K562 (cell line): ENCODE data around the gene HAPLN2. TPM values are rescaled to one million over a fixed set of nuclear protein-coding genes. Genes with fewer than 3 reads are reported as not detected.

Source experiments
- ADNP ChIP-seq: fragments of 200-800 bp; sonication (Bioruptor generic); IDR thresholded peaks from 2 replicates; pipeline ENCODE4 v1.6.1; 2016; ENCODE audit warnings: missing genetic modification characterization, missing compliant biosample characterization
- E2F1 ChIP-seq: sonication (generic); formaldehyde crosslinking; IDR thresholded peaks from 2 replicates; pipeline ENCODE4 v1.8.1; 2023; ENCODE audit warnings: mild to moderate bottlenecking, missing genetic modification reagents, moderate library complexity
- E2F3 ChIP-seq: fragments of 250-450 bp; sonication (Bioruptor Pico); IDR thresholded peaks from 2 replicates; pipeline ENCODE4 v1.4.0; 2020; ENCODE audit warnings: mild to moderate bottlenecking
- FOSL1 ChIP-seq: fragments of 200-800 bp; sonication (Bioruptor generic); conservative IDR thresholded peaks from 2 replicates; pipeline ENCODE4 v1.6.1; 2016; ENCODE audit warnings: missing genetic modification characterization, missing compliant biosample characterization
- FOXK1 ChIP-seq: sonication (generic); formaldehyde crosslinking; IDR thresholded peaks from 2 replicates; pipeline ENCODE4 v1.8.0; 2022; ENCODE audit warnings: missing genetic modification reagents, mild to moderate bottlenecking, borderline replicate concordance
- HIVEP1 ChIP-seq: fragments of 250-450 bp; sonication (Bioruptor Pico); IDR thresholded peaks from 2 replicates; pipeline ENCODE4 v1.4.0; 2020; ENCODE audit warnings: mild to moderate bottlenecking
- IFI16 ChIP-seq: fragments of 250-450 bp; sonication (Bioruptor Pico); IDR thresholded peaks from 2 replicates; pipeline ENCODE4 v2.1.2; 2022; ENCODE audit warnings: mild to moderate bottlenecking, inconsistent platforms
- KDM2B ChIP-seq: fragments of 250-450 bp; sonication (Bioruptor Pico); IDR thresholded peaks from 2 replicates; pipeline ENCODE4 v1.8.0; 2021; ENCODE audit warnings: mild to moderate bottlenecking, moderate library complexity
- PCBP1 ChIP-seq: fragments of 200-400 bp; formaldehyde crosslinking; IDR thresholded peaks from 2 replicates; pipeline ENCODE4 v1.6.1; 2018; ENCODE audit warnings: mild to moderate bottlenecking, low read depth, low read length; ENCODE audit not compliant: poor library complexity, severe bottlenecking
- RBM39 ChIP-seq: fragments of 200-400 bp; formaldehyde crosslinking; optimal IDR thresholded peaks from 2 replicates; pipeline ENCODE3; 2018; ENCODE audit warnings: low read depth, low read length
- RERE ChIP-seq: sonication (generic); formaldehyde crosslinking; IDR thresholded peaks from 2 replicates; pipeline ENCODE4 v1.8.0; 2023; ENCODE audit warnings: missing genetic modification reagents, mild to moderate bottlenecking, borderline replicate concordance
- ZSCAN32 ChIP-seq: fragments of 450-650 bp; formaldehyde crosslinking; IDR thresholded peaks from 2 replicates; pipeline ENCODE4 v1.4.0; 2020; ENCODE audit warnings: mild to moderate bottlenecking, moderate library complexity
- polyA plus RNA-seq, 8 experiments: library from polyadenylated mRNA; depleted of rRNA in 4 of 8; stranded (reverse) in 5 of 8; unstranded in 3 of 8; fragments of >200 nt; fragmentation: Nextera tagmentation in 2 of 8; fragmentation: Illumina TruSeq in 1 of 8; extraction: Ambion mirVana in 2 of 8; extraction: Trizol in 1 of 8; gene quantifications; 2 replicates each; pipeline versions ENCODE4 v1.2.1 to v1.2.3, GENCODE V29; 2011 to 2014; ENCODE audit warnings: inconsistent platforms in 1 of 8, missing spikeins in 1 of 8
- total RNA-seq, 7 experiments: library from RNA; depleted of rRNA in 6 of 7; stranded (reverse); fragments of >200 nt in 6 of 7; fragmentation: Illumina TruSeq in 2 of 7; extraction: Trizol in 2 of 7; gene quantifications; 2 replicates each; pipeline versions ENCODE4 v1.2.1 to v1.2.3, GENCODE V29; 2011 to 2021; ENCODE audit warnings: low replicate concordance in 1 of 7

HAPLN2 gene
- total and polyA plus RNA-seq, 9 of the 15 experiments (the other 6 are each of a cell fraction or from before 2014, with no cell fraction given) = 0.14 to 5.2 (median 3.8) TPM; not detected in 4

- no peak for TF ChIP-seq RERE (CRISPR knock-in tag)
- no peak for TF ChIP-seq FOXK1 (CRISPR knock-in tag)
- no peak for TF ChIP-seq HIVEP1 (CRISPR knock-in tag)
- TF ChIP-seq FOSL1 (tag) = no peak
- 0 out of 2 replicates have a peak, but pooled peaks have one; percentile 23 for TF ChIP-seq E2F3 (CRISPR knock-in tag)
- no peak for TF ChIP-seq PCBP1
- TF ChIP-seq ZSCAN32 = no peak
- no peak for TF ChIP-seq RBM39
- TF ChIP-seq IFI16 (CRISPR knock-in tag) = no peak
- TF ChIP-seq E2F1 = peak; percentile 62; the same call in 1 of the 2 replicates
- no peak for TF ChIP-seq KDM2B (CRISPR knock-in tag)
- TF ChIP-seq ADNP (tag) = no peak
These were observed 17.9 kb upstream of the HAPLN2 start, which contains the start of gene GPATCH4 (continued) for GRCh38 chr1:156601122-156601830.
